GM12875 (cell line): Measurements from ENCODE around the gene ACSM4.

Experiments used
- H3K4me3 ChIP-seq: one replicate; pipeline ENCODE4 v1.5.1; 2011; ENCODE audit warnings: low read depth, low read length, control low read depth
- TF ChIP-seq, protein P1 (sequence below): IDR thresholded peaks from 2 replicates; pipeline ENCODE4 v1.5.1; 2011; ENCODE audit warnings: low read depth, mild to moderate bottlenecking, control low read depth, inconsistent platforms, low read length, moderate library complexity, borderline replicate concordance; ENCODE audit not compliant: insufficient read depth

Gene ACSM4

GRCh38 chr12:7303230-7303629, 642 bp upstream of the ACSM4 start:
- H3K4me3 ChIP-seq = no peak overlapping the region
- TF ChIP-seq, protein P1, sequence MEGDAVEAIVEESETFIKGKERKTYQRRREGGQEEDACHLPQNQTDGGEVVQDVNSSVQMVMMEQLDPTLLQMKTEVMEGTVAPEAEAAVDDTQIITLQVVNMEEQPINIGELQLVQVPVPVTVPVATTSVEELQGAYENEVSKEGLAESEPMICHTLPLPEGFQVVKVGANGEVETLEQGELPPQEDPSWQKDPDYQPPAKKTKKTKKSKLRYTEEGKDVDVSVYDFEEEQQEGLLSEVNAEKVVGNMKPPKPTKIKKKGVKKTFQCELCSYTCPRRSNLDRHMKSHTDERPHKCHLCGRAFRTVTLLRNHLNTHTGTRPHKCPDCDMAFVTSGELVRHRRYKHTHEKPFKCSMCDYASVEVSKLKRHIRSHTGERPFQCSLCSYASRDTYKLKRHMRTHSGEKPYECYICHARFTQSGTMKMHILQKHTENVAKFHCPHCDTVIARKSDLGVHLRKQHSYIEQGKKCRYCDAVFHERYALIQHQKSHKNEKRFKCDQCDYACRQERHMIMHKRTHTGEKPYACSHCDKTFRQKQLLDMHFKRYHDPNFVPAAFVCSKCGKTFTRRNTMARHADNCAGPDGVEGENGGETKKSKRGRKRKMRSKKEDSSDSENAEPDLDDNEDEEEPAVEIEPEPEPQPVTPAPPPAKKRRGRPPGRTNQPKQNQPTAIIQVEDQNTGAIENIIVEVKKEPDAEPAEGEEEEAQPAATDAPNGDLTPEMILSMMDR = no peak

DNA sequence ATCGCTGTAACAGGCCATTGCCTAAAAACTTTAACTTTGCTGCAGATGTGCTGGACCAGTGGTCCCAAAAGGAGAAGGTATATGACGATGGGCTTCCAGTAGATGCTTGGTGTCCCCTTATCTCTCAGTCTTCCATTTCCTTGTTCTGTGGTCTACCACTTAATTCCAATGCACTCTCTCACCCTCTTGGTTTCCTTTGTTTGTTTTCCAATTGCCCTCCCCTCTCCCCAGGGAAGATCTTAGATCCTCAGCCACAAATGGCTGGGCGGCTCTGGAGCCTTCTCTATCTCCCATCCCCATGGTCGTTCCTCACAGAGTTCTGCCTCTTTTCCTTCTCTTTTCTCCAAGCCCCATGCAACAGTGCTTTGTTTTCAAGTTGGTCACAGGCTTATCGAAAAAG, 584 bp downstream of the ACSM4 start:
- TF ChIP-seq, protein P1 = no peak
- H3K4me3 ChIP-seq = no peak overlapping the region

- TF ChIP-seq, protein P1 = no peak
- H3K4me3 ChIP-seq = no peak overlapping the region
Measured at GRCh38 chr12:7310070-7310469, 6.2 kb downstream of the ACSM4 start.

- H3K4me3 ChIP-seq = no peak overlapping the region
- TF ChIP-seq, protein P1 = no peak
Measured at GRCh38 chr12:7319930-7320329, 16.1 kb downstream of the ACSM4 start.

DNA sequence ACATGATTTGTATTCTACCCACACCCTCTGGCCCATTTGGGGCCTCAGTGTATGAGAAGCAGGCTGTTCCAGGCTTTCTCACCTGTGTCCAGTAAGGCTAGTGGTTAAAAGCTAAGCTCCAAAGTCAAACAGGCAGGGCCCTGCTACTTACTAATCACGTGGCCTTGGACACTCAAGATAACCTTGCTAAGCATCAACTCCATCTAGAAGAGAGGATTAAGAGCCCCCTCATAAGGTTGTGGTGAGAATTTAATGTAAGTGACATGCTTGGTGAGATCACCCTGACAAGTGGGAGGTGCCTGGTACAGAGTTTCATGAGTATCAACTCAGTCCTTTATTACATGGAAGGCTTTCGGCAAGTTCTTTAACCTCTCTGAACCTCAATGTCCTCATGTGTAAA, 17.8 kb downstream of the ACSM4 start:
- TF ChIP-seq, protein P1 = no peak
- no peak overlapping the region for H3K4me3 ChIP-seq

GRCh38 chr12:7322599-7322998, 18.7 kb downstream of the ACSM4 start:
- no peak overlapping the region for H3K4me3 ChIP-seq
- TF ChIP-seq, protein P1 = no peak

DNA sequence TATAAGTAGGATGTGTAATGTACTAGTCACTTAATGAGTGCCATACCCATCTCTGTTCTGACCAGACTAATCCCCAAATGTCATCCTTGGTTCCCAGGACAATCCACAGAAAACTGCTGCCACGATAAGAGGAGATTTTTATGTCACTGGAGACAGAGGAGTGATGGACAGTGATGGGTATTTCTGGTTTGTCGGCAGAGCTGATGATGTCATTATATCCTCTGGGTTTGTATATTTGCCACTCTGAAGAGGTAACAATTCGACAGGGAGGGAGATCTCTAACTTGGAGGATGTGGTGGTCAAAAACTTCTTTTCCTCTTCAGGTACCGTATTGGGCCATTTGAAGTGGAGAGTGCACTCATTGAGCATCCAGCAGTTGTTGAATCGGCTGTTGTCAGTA, 20.3 kb downstream of the ACSM4 start:
- no peak overlapping the region for H3K4me3 ChIP-seq
- TF ChIP-seq, protein P1 = no peak
